CD4-positive, CD25-positive, alpha-beta regulatory T cell (primary cell): ENCODE measurements around the gene EIF4B. TPM values are rescaled to one million over a fixed set of nuclear protein-coding genes. Genes with fewer than 3 reads are reported as not detected.

Source experiments
- ATAC-seq, 2 donors: fragments of 150-1000 bp; cut with Tn5 transposase; one replicate each; pipeline ENCODE4 v1.10.0; 2021; ENCODE audit warnings: low read depth in 2 of 2, moderate number of reproducible peaks in 2 of 2, moderate library complexity in 1 of 2
- DNase-seq, 3 donors: peaks; one replicate each; pipeline versions ENCODE4 v3.0.0 to v3.0.0-alpha.2; 2012 to 2022; ENCODE audit warnings: mixed read lengths in 1 of 3
- H3K27ac ChIP-seq: one replicate; pipeline ENCODE4 v1.7.0; 2013; ENCODE audit warnings: mild to moderate bottlenecking, low read length; ENCODE audit not compliant: insufficient read depth, poor library complexity, severe bottlenecking
- H3K27me3 ChIP-seq: one replicate; pipeline ENCODE4 v1.7.0; 2013; ENCODE audit warnings: low read length; ENCODE audit not compliant: control insufficient read depth, insufficient read depth
- H3K36me3 ChIP-seq: one replicate; pipeline ENCODE4 v1.7.0; 2013; ENCODE audit warnings: mild to moderate bottlenecking, low read length, moderate library complexity; ENCODE audit not compliant: control insufficient read depth, insufficient read depth
- H3K4me1 ChIP-seq: 2 replicates; pipeline ENCODE4 v1.7.0; 2013; ENCODE audit warnings: mild to moderate bottlenecking, low read length; ENCODE audit not compliant: insufficient read depth, control insufficient read depth, poor library complexity, severe bottlenecking
- H3K4me3 ChIP-seq: one replicate; pipeline ENCODE4 v1.7.0; 2013; ENCODE audit warnings: low read depth, mild to moderate bottlenecking, low read length, moderate library complexity
- H3K9me3 ChIP-seq, 2 experiments: 1 replicate in 1 of 2; 2 replicates in 1 of 2; pipeline ENCODE4 v1.7.0; 2013; ENCODE audit warnings: low read length in 2 of 2, mild to moderate bottlenecking in 1 of 2, moderate library complexity in 1 of 2; ENCODE audit not compliant: control insufficient read depth in 2 of 2
- H3K27ac Mint-ChIP-seq, 3 donors: one replicate each; pipeline ENCODE4 v1.8.0; 2020 to 2022; ENCODE audit warnings: mild to moderate bottlenecking in 3 of 3, mixed read lengths in 3 of 3, moderate library complexity in 2 of 3
- H3K27me3 Mint-ChIP-seq: one replicate; pipeline ENCODE4 v1.8.0; 2022; ENCODE audit warnings: mild to moderate bottlenecking, mixed read lengths
- H3K36me3 Mint-ChIP-seq: one replicate; pipeline ENCODE4 v1.8.0; 2020; ENCODE audit warnings: mixed read lengths
- H3K4me1 Mint-ChIP-seq, 4 donors: one replicate each; pipeline ENCODE4 v1.8.0; 2020 to 2022; ENCODE audit warnings: mixed read lengths in 4 of 4, mild to moderate bottlenecking in 1 of 4
- H3K4me3 Mint-ChIP-seq, 4 donors: one replicate each; pipeline ENCODE4 v1.8.0; 2020 to 2022; ENCODE audit warnings: mild to moderate bottlenecking in 4 of 4, mixed read lengths in 4 of 4, moderate library complexity in 3 of 4
- H3K9me3 Mint-ChIP-seq, 7 donors: one replicate each; pipeline ENCODE4 v1.8.0; 2020 to 2022; ENCODE audit warnings: mixed read lengths in 7 of 7, mild to moderate bottlenecking in 3 of 7, moderate library complexity in 2 of 7
- polyA plus RNA-seq, 4 donors: library from polyadenylated mRNA; unstranded; fragments of 300-500 nt; fragmentation: Illumina TruSeq; gene quantifications; one replicate each; pipeline ENCODE4 v1.2.3, GENCODE V29; 2021
- total RNA-seq: library from RNA; stranded (reverse); gene quantifications from one replicate; pipeline ENCODE4 v1.2.3, GENCODE V29; 2022

The EIF4B gene
- total and polyA plus RNA-seq, 5 donors from 2014 or later: 71.3 to 506 (median 116) TPM

- no peak overlapping the region for H3K4me3 ChIP-seq
- DNase-seq (no peak), ATAC-seq (no peak)
- H3K4me3 Mint-ChIP-seq: peak overlapping the region in 2 of 4 donors; percentile 13 to 20
- H3K9me3 Mint-ChIP-seq: peaks cover 0 to 2% (median 0%) of the 10 kb centered on the region in 7 donors
- H3K9me3 ChIP-seq: no peaks in the 10 kb centered on the region
- H3K27me3 ChIP-seq: no peaks in the 10 kb centered on the region
- no peaks in the 10 kb centered on the region for H3K27me3 Mint-ChIP-seq
- H3K4me1 ChIP-seq: peaks cover 20% of the 10 kb centered on the region
- no peak overlapping the region for H3K27ac ChIP-seq
- peaks cover 11% of the 10 kb centered on the region for H3K36me3 Mint-ChIP-seq
- peak overlapping the region in 2 of 3 donors; percentile 79 to 92 for H3K27ac Mint-ChIP-seq
- H3K36me3 ChIP-seq: peaks cover 27% of the 10 kb centered on the region
- H3K4me1 Mint-ChIP-seq: peaks cover 8 to 26% (median 17%) of the 10 kb centered on the region in 4 donors
These were observed 36.6 kb downstream of the EIF4B start for GRCh38 chr12:53042607-53043454.

GRCh38 chr12:53044052-53044581 lies 37.9 kb downstream of the EIF4B start:
- H3K36me3 ChIP-seq: peaks cover 15% of the 10 kb centered on the region
- peaks cover 15% of the 10 kb centered on the region for H3K4me1 ChIP-seq
- Mint-ChIP-seq H3K4me3 (no peak overlapping the region), H3K36me3 (peaks cover 2% of the 10 kb centered on the region), H3K27ac (no peak overlapping the region), H3K4me1 (peaks cover 1 to 17% (median 8%) of the 10 kb centered on the region in 4 donors), H3K9me3 (peaks cover 0 to 2% (median 0%) of the 10 kb centered on the region in 7 donors), H3K27me3 (no peaks in the 10 kb centered on the region)
- no peak overlapping the region for H3K4me3 ChIP-seq
- H3K27ac ChIP-seq: no peak overlapping the region
- H3K27me3 ChIP-seq: no peaks in the 10 kb centered on the region
- H3K9me3 ChIP-seq: no peaks in the 10 kb centered on the region
- ATAC-seq (no peak), DNase-seq (no peak)

GRCh38 chr12:53044896-53045695 lies 38.8 kb downstream of the EIF4B start:
- ATAC-seq (no peak), DNase-seq (no peak)
- Histone ChIP-seq H3K4me3 (no peak overlapping the region), H3K27me3 (no peaks in the 10 kb centered on the region), H3K4me1 (peaks cover 15% of the 10 kb centered on the region), H3K27ac (no peak overlapping the region), H3K9me3 (no peaks in the 10 kb centered on the region), H3K36me3 (peaks cover 5% of the 10 kb centered on the region)
- Mint-ChIP-seq H3K27ac (no peak overlapping the region), H3K9me3 (peaks cover 0 to 2% (median 0%) of the 10 kb centered on the region in 7 donors), H3K36me3 (no peaks in the 10 kb centered on the region), H3K27me3 (no peaks in the 10 kb centered on the region), H3K4me1 (peaks cover 0 to 18% (median 8%) of the 10 kb centered on the region in 4 donors), H3K4me3 (peak overlapping the region; percentile 57 to 98 (median 80))

- H3K4me3 Mint-ChIP-seq: peak overlapping the region; percentile 95 to 98 (median 96)
- peaks cover 0 to 2% (median 0%) of the 10 kb centered on the region in 7 donors for H3K9me3 Mint-ChIP-seq
- H3K36me3 Mint-ChIP-seq: no peaks in the 10 kb centered on the region
- H3K27me3 Mint-ChIP-seq: no peaks in the 10 kb centered on the region
- DNase-seq: no peak
- peak overlapping the region in 1 of 3 donors; percentile 95 for H3K27ac Mint-ChIP-seq
- H3K27me3 ChIP-seq: no peaks in the 10 kb centered on the region
- H3K4me3 ChIP-seq: no peak overlapping the region
- peaks cover 15% of the 10 kb centered on the region for H3K4me1 ChIP-seq
- H3K9me3 ChIP-seq: no peaks in the 10 kb centered on the region
- peaks cover 5% of the 10 kb centered on the region for H3K36me3 ChIP-seq
- ATAC-seq: no peak
- no peak overlapping the region for H3K27ac ChIP-seq
- peaks cover 0 to 18% (median 8%) of the 10 kb centered on the region in 4 donors for H3K4me1 Mint-ChIP-seq
These were observed 39.4 kb downstream of the EIF4B start for GRCh38 chr12:53045696-53046045.

- no peaks in the 10 kb centered on the region for H3K27me3 Mint-ChIP-seq
- DNase-seq: peak in 2 of 3 donors; percentile 41 to 48
- Histone ChIP-seq H3K36me3 (no peaks in the 10 kb centered on the region), H3K27ac (peak overlapping the region; percentile 76), H3K4me3 (peak overlapping the region; percentile 72), H3K27me3 (no peaks in the 10 kb centered on the region), H3K9me3 (no peaks in the 10 kb centered on the region), H3K4me1 (peaks cover 15% of the 10 kb centered on the region)
- peak; percentile 2 to 7 for ATAC-seq
- peaks cover 0 to 19% (median 10%) of the 10 kb centered on the region in 4 donors for H3K4me1 Mint-ChIP-seq
- H3K36me3 Mint-ChIP-seq: no peaks in the 10 kb centered on the region
- H3K27ac Mint-ChIP-seq: peak overlapping the region; percentile 95 to 97 (median 97)
- H3K4me3 Mint-ChIP-seq: peak overlapping the region; percentile 95 to 98 (median 96)
- H3K9me3 Mint-ChIP-seq: peaks cover 0 to 2% (median 0%) of the 10 kb centered on the region in 7 donors
These were observed 40.5 kb downstream of the EIF4B start for GRCh38 chr12:53046655-53047220.

- Mint-ChIP-seq H3K9me3 (peaks cover 0 to 2% (median 0%) of the 10 kb centered on the region in 7 donors), H3K36me3 (no peaks in the 10 kb centered on the region), H3K27me3 (no peaks in the 10 kb centered on the region), H3K4me3 (peak overlapping the region; percentile 27 to 74 (median 58)), H3K27ac (peak overlapping the region in 2 of 3 donors; percentile 80 to 95), H3K4me1 (peaks cover 0 to 19% (median 10%) of the 10 kb centered on the region in 4 donors)
- no peak overlapping the region for H3K4me3 ChIP-seq
- peak overlapping the region; percentile 76 for H3K27ac ChIP-seq
- no peaks in the 10 kb centered on the region for H3K9me3 ChIP-seq
- ATAC-seq (peak; percentile 78 to 83), DNase-seq (peak; percentile 51 to 74 (median 72))
- H3K27me3 ChIP-seq: no peaks in the 10 kb centered on the region
- no peaks in the 10 kb centered on the region for H3K36me3 ChIP-seq
- H3K4me1 ChIP-seq: peaks cover 15% of the 10 kb centered on the region
These were observed 41.2 kb downstream of the EIF4B start for GRCh38 chr12:53047221-53048032.
